Measurements from ENCODE around the gene TTN. TPM values are rescaled to one million over a fixed set of nuclear protein-coding genes. Genes with fewer than 3 reads are reported as not detected.

Gene TTN
- total RNA-seq, 4 donors from 2014 or later: 1.8 to 10.0 (median 7.2) TPM

GRCh38 chr2:178589335-178589734 is 217.9 kb downstream of the TTN start:
- TF ChIP-seq CTCF (IDR thresholded peaks at IDR 0.05) (no peak), POLR2A (IDR thresholded peaks at IDR 0.05) (no peak)
- no peak for DNase-seq
- intact Hi-C loops (cut with DNase I; ENCODE audit: low total_unique reads): no loop called here
- Histone ChIP-seq H3K4me3 (no peak overlapping the region), H3K4me1 (no peaks in the 10 kb centered on the region), H3K9me3 (no peaks in the 10 kb centered on the region), H3K27ac (no peak overlapping the region), H3K27me3 (no peaks in the 10 kb centered on the region), H3K36me3 (no peaks in the 10 kb centered on the region)

- no peak for TF ChIP-seq POLR2A (IDR thresholded peaks at IDR 0.05)
- no peak for TF ChIP-seq CTCF (IDR thresholded peaks at IDR 0.05)
- DNase-seq: no peak
- H3K36me3 ChIP-seq: no peaks in the 10 kb centered on the region
- intact Hi-C loops (cut with DNase I; ENCODE audit: low total_unique reads): no loop called here
- H3K9me3 ChIP-seq: no peaks in the 10 kb centered on the region
- no peak overlapping the region for H3K27ac ChIP-seq
- no peak overlapping the region for H3K4me3 ChIP-seq
- no peaks in the 10 kb centered on the region for H3K27me3 ChIP-seq
- no peaks in the 10 kb centered on the region for H3K4me1 ChIP-seq
Measured at GRCh38 chr2:178584666-178585065, 222.6 kb downstream of the TTN start.

GRCh38 chr2:178579006-178579405 is 228.2 kb downstream of the TTN start:
- Histone ChIP-seq H3K9me3 (no peaks in the 10 kb centered on the region), H3K27me3 (no peaks in the 10 kb centered on the region), H3K36me3 (no peaks in the 10 kb centered on the region), H3K27ac (no peak overlapping the region), H3K4me3 (no peak overlapping the region), H3K4me1 (no peaks in the 10 kb centered on the region)
- TF ChIP-seq POLR2A (IDR thresholded peaks at IDR 0.05) (no peak), CTCF (IDR thresholded peaks at IDR 0.05) (no peak)
- DNase-seq: no peak
- intact Hi-C loops (cut with DNase I; ENCODE audit: low total_unique reads): no loop called here

GRCh38 chr2:178574789-178575188 is 232.4 kb downstream of the TTN start:
- Histone ChIP-seq H3K9me3 (no peaks in the 10 kb centered on the region), H3K4me3 (no peak overlapping the region), H3K4me1 (no peaks in the 10 kb centered on the region), H3K27ac (no peak overlapping the region), H3K36me3 (no peaks in the 10 kb centered on the region), H3K27me3 (no peaks in the 10 kb centered on the region)
- intact Hi-C loops (cut with DNase I; ENCODE audit: low total_unique reads): no loop called here
- no peak for DNase-seq
- TF ChIP-seq POLR2A (IDR thresholded peaks at IDR 0.05) (no peak), CTCF (IDR thresholded peaks at IDR 0.05) (no peak)

- no peak for DNase-seq
- Histone ChIP-seq H3K9me3 (no peaks in the 10 kb centered on the region), H3K4me3 (no peak overlapping the region), H3K27me3 (no peaks in the 10 kb centered on the region), H3K27ac (no peak overlapping the region), H3K4me1 (no peaks in the 10 kb centered on the region), H3K36me3 (no peaks in the 10 kb centered on the region)
- intact Hi-C loops (cut with DNase I; ENCODE audit: low total_unique reads): no loop called here
- TF ChIP-seq POLR2A (IDR thresholded peaks at IDR 0.05) (no peak), CTCF (IDR thresholded peaks at IDR 0.05) (no peak)
Measured at GRCh38 chr2:178568227-178568626, 239.0 kb downstream of the TTN start.

Data from uterus (tissue), 4 donors.